Common myeloid progenitor, CD34-positive (primary cell): ENCODE results near the gene DENR.

Experiments
- CTCF ChIA-PET: fragments of 350-600 bp; sonication (Branson Sonifier 250); formaldehyde crosslinking; loops from one replicate; lab custom pipeline; 2021; ENCODE audit warnings: antibody characterized with exemption; lab: Charles Lee
- POLR2A ChIA-PET: fragments of 350-600 bp; sonication (Branson Sonifier 250); formaldehyde crosslinking; loops from one replicate; lab custom pipeline; 2021; ENCODE audit warnings: antibody characterized with exemption; lab: Charles Lee
- DNase-seq, 3 donors: peaks; one replicate each; pipeline versions ENCODE4 v3.0.0 to v3.0.0-alpha.2; 2013
- H3K27ac ChIP-seq, 2 experiments: 1 replicate in 1 of 2; 2 replicates in 1 of 2; pipeline ENCODE4 v1.7.0; 2013; ENCODE audit warnings: inconsistent platforms in 2 of 2, low read length in 2 of 2, mild to moderate bottlenecking in 2 of 2, low read depth in 1 of 2, moderate library complexity in 1 of 2; ENCODE audit not compliant: severe bottlenecking in 2 of 2, insufficient read depth in 1 of 2, poor library complexity in 1 of 2
- H3K27me3 ChIP-seq, 5 experiments: replicated peaks in 2 of 5; 1 replicate in 3 of 5; 2 replicates in 2 of 5; pipeline versions ENCODE4 v1.6.1 to v1.7.0; 2013; ENCODE audit warnings: low read length in 4 of 5, mild to moderate bottlenecking in 2 of 5, moderate library complexity in 2 of 5, inconsistent platforms in 1 of 5; ENCODE audit not compliant: insufficient read depth in 5 of 5, control insufficient read depth in 4 of 5
- H3K36me3 ChIP-seq, 4 experiments: 1 replicate in 2 of 4; 2 replicates in 2 of 4; pipeline versions ENCODE4 v1.6.1 to v1.7.0; 2013; ENCODE audit warnings: low read length in 3 of 4, control low read depth in 1 of 4, mild to moderate bottlenecking in 1 of 4; ENCODE audit not compliant: control insufficient read depth in 4 of 4, insufficient read depth in 4 of 4
- H3K4me1 ChIP-seq, 4 experiments: 1 replicate in 3 of 4; 2 replicates in 1 of 4; pipeline versions ENCODE4 v1.6.1 to v1.7.1; 2013; ENCODE audit warnings: low read length in 3 of 4, mild to moderate bottlenecking in 3 of 4, control low read depth in 1 of 4, inconsistent platforms in 1 of 4, moderate library complexity in 1 of 4; ENCODE audit not compliant: control insufficient read depth in 4 of 4, insufficient read depth in 4 of 4; ENCODE audit errors: control extremely low read depth in 1 of 4
- H3K4me3 ChIP-seq, 7 experiments: 1 replicate in 4 of 7; 2 replicates in 3 of 7; pipeline versions ENCODE4 v1.5.1 to v1.7.0; 2013; ENCODE audit warnings: mild to moderate bottlenecking in 7 of 7, low read length in 6 of 7, moderate library complexity in 6 of 7, inconsistent platforms in 2 of 7, low read depth in 2 of 7, control low read depth in 1 of 7; ENCODE audit not compliant: insufficient read depth in 4 of 7, control insufficient read depth in 1 of 7; ENCODE audit errors: extremely low read depth in 1 of 7
- H3K9me3 ChIP-seq, 5 experiments: 1 replicate in 4 of 5; 2 replicates in 1 of 5; pipeline versions ENCODE4 v1.6.1 to v1.7.1; 2013; ENCODE audit warnings: low read length in 4 of 5, mild to moderate bottlenecking in 2 of 5, inconsistent platforms in 1 of 5, low read depth in 1 of 5, moderate library complexity in 1 of 5; ENCODE audit not compliant: control insufficient read depth in 4 of 5, insufficient read depth in 2 of 5; ENCODE audit errors: control extremely low read depth in 1 of 5
- WGBS: methylation state at CpG from one replicate; pipeline ENCODE4 v1.1.5; 2013; ENCODE audit not compliant: insufficient coverage; 5-methylcytosine and 5-hydroxymethylcytosine counted together

DENR gene

GRCh38 chr12:122813310-122813713 lies 60.7 kb downstream of the DENR start:
- WGBS = 39% methylated on average over 9 of the region's 10 CpGs
- H3K4me3 ChIP-seq = no peak overlapping the region
- H3K4me1 ChIP-seq = peaks cover 0 to 8% (median 7%) of the 10 kb centered on the region in 4 experiments
- no peaks in the 10 kb centered on the region for H3K36me3 ChIP-seq
- DNase-seq = peak; percentile 53 to 82 (median 78)
- no peak overlapping the region for H3K27ac ChIP-seq
- POLR2A ChIA-PET = no interaction called here
- no peaks in the 10 kb centered on the region for H3K27me3 ChIP-seq
- CTCF ChIA-PET = interaction anchor here (0.6 to 2.8 kb wide), 5 partner anchors 19 to 372 kb away, joined by 3 to 9 read pairs (median 4); no protein-coding TSS in a partner anchor
- H3K9me3 ChIP-seq = no peaks in the 10 kb centered on the region

- CTCF ChIA-PET = interaction anchor here (1.1 to 2.0 kb wide), 3 partner anchors 8 to 25 kb away, joined by 6 to 8 read pairs (median 7); no protein-coding TSS in a partner anchor
- H3K9me3 ChIP-seq = no peaks in the 10 kb centered on the region
- WGBS = 96% methylated on average over 8 of the region's 10 CpGs
- H3K27ac ChIP-seq = no peak overlapping the region
- no peak for DNase-seq
- no peaks in the 10 kb centered on the region for H3K4me1 ChIP-seq
- POLR2A ChIA-PET = interaction anchor here (0.6 kb wide), 1 partner anchor 18 kb away, joined by 3 read pairs; no protein-coding TSS in a partner anchor
- no peaks in the 10 kb centered on the region for H3K27me3 ChIP-seq
- no peak overlapping the region for H3K4me3 ChIP-seq
- no peaks in the 10 kb centered on the region for H3K36me3 ChIP-seq
Measured at GRCh38 chr12:122819209-122819785, 66.7 kb downstream of the DENR start.

GRCh38 chr12:122820138-122820537 lies 67.5 kb downstream of the DENR start:
- Histone ChIP-seq H3K27me3 (no peaks in the 10 kb centered on the region), H3K36me3 (no peaks in the 10 kb centered on the region), H3K9me3 (no peaks in the 10 kb centered on the region), H3K27ac (no peak overlapping the region), H3K4me3 (no peak overlapping the region), H3K4me1 (no peaks in the 10 kb centered on the region)
- DNase-seq = no peak
- WGBS = 97% methylated on average over 7 of the region's 8 CpGs
- ChIA-PET POLR2A (no interaction called here), CTCF (no interaction called here)
